K562 (cell line): ENCODE results near the gene MAP3K6.

Experiments used
- ATF2 ChIP-seq: sonication (generic); formaldehyde crosslinking; IDR thresholded peaks from 2 replicates; pipeline ENCODE4 v1.8.1; 2022; ENCODE audit warnings: missing genetic modification reagents
- CTCF ChIP-seq, 3 experiments: IDR thresholded peaks in 2 of 3; conservative IDR thresholded peaks in 1 of 3; 2 replicates each; pipeline ENCODE4 v1.5.1; 2011 to 2012; ENCODE audit warnings: low read length in 3 of 3, mild to moderate bottlenecking in 3 of 3, control low read depth in 2 of 3, improper control_type of control experiment in 1 of 3, inconsistent platforms in 1 of 3, low read depth in 1 of 3, mixed read lengths in 1 of 3, moderate library complexity in 1 of 3; ENCODE audit not compliant: insufficient read depth in 2 of 3
- DNMT1 ChIP-seq: fragments of 450-650 bp; IDR thresholded peaks from 2 replicates; pipeline ENCODE4 v1.6.1; 2016; ENCODE audit warnings: antibody characterized with exemption, mild to moderate bottlenecking
- KLF13 ChIP-seq: fragments of 450-650 bp; IDR thresholded peaks from 2 replicates; pipeline ENCODE4 v1.6.1; 2016; ENCODE audit warnings: missing genetic modification characterization, low read depth, mild to moderate bottlenecking, missing compliant biosample characterization, moderate library complexity, borderline replicate concordance
- MED1 ChIP-seq: sonication (generic); formaldehyde crosslinking; IDR thresholded peaks from 2 replicates; pipeline ENCODE4 v1.8.1; 2023; ENCODE audit warnings: missing genetic modification reagents, borderline replicate concordance
- MITF ChIP-seq: IDR thresholded peaks from 2 replicates; pipeline ENCODE4 v1.6.1; 2014; ENCODE audit warnings: antibody characterized with exemption
- POLR2AphosphoS5 ChIP-seq: IDR thresholded peaks from 2 replicates; pipeline ENCODE4 v1.6.1; 2011; ENCODE audit warnings: mild to moderate bottlenecking, low read depth, low read length, moderate library complexity; ENCODE audit not compliant: control insufficient read depth, insufficient read depth
- TAL1 ChIP-seq: fragments of 450-650 bp; IDR thresholded peaks from 2 replicates; pipeline ENCODE4 v1.6.1; 2016; ENCODE audit warnings: mild to moderate bottlenecking
- USF2 ChIP-seq: sonication (generic); formaldehyde crosslinking; IDR thresholded peaks from 2 replicates; pipeline ENCODE4 v1.5.0; 2020; ENCODE audit warnings: missing genetic modification reagents
- ZBTB11 ChIP-seq, 3 experiments: fragments of 200-800 bp in 1 of 3; fragments of 250-450 bp in 1 of 3; fragments of 450-650 bp in 1 of 3; sonication (Bioruptor Pico) in 1 of 3; sonication (Bioruptor generic) in 1 of 3; formaldehyde crosslinking in 1 of 3; IDR thresholded peaks; 2 replicates each; pipeline versions ENCODE4 v1.6.1 to v1.8.0; 2016 to 2022; ENCODE audit warnings: mild to moderate bottlenecking in 2 of 3, missing genetic modification characterization in 2 of 3, missing compliant biosample characterization in 1 of 3, moderate library complexity in 1 of 3
- ZNF263 ChIP-seq: sonication (generic); formaldehyde crosslinking; IDR thresholded peaks from 2 replicates; pipeline ENCODE4 v1.8.0; 2022; ENCODE audit warnings: mild to moderate bottlenecking, missing genetic modification reagents, borderline replicate concordance
- ZNF354B ChIP-seq: fragments of 250-450 bp; sonication (Bioruptor Pico); IDR thresholded peaks from 2 replicates; pipeline ENCODE4 v1.4.0; 2020

- TF ChIP-seq ZNF354B (CRISPR knock-in tag), result no peak
- no peak for TF ChIP-seq MED1 (CRISPR knock-in tag)
- TF ChIP-seq DNMT1, result no peak
- no peak for TF ChIP-seq CTCF (IDR thresholded peaks at IDR 0.05 in 2 of 3, conservative IDR thresholded peaks at IDR 0.05 in 1 of 3; ENCODE audit: insufficient read depth in 2 of 3, low read depth in 1 of 3, low read length in 3 of 3)
- peak; percentile 86 for TF ChIP-seq ZNF263
- TF ChIP-seq KLF13, result no peak
- no peak for TF ChIP-seq ATF2 (CRISPR knock-in tag)
- TF ChIP-seq MITF, result no peak
- TF ChIP-seq POLR2AphosphoS5, result no peak
- TF ChIP-seq ZBTB11 (CRISPR knock-in tag; IDR thresholded peaks at IDR 0.05), result no peak
- TF ChIP-seq USF2 (CRISPR knock-in tag), result no peak
- TF ChIP-seq TAL1, result no peak
Measured at GRCh38 chr1:27409669-27410068, 42.9 kb upstream of the MAP3K6 start.
